DMS79 (cell line): ENCODE measurements around the gene MACROD2.

ENCODE experiments used
- DNase-seq: peaks from one replicate; lab custom pipeline; 2025; lab: John Stamatoyannopoulos, UW

MACROD2 gene

GRCh38 chr20:14761903-14762302, 766.6 kb downstream of the MACROD2 start:
- no peak for DNase-seq

- DNase-seq = no peak
Measured at GRCh38 chr20:14764511-14765369, 769.4 kb downstream of the MACROD2 start.

- no peak for DNase-seq
Measured at GRCh38 chr20:14765370-14765701, 770.0 kb downstream of the MACROD2 start.

GRCh38 chr20:14773486-14773885, 778.2 kb downstream of the MACROD2 start:
- DNase-seq = no peak

- no peak for DNase-seq
Measured at GRCh38 chr20:14775778-14776177, 780.5 kb downstream of the MACROD2 start.

GRCh38 chr20:14777591-14777990, 782.3 kb downstream of the MACROD2 start:
- no peak for DNase-seq

- no peak for DNase-seq
Measured at GRCh38 chr20:14778096-14778495, 782.8 kb downstream of the MACROD2 start.

- no peak for DNase-seq
Measured at GRCh38 chr20:14778875-14779274, 783.6 kb downstream of the MACROD2 start.

- no peak for DNase-seq
Measured at GRCh38 chr20:14780508-14780907, 785.2 kb downstream of the MACROD2 start.

- DNase-seq = no peak
Measured at GRCh38 chr20:14782731-14783130, 787.4 kb downstream of the MACROD2 start.

- no peak for DNase-seq
Measured at GRCh38 chr20:14783766-14784165, 788.5 kb downstream of the MACROD2 start.

GRCh38 chr20:14785065-14785743, 789.9 kb downstream of the MACROD2 start:
- no peak for DNase-seq

GRCh38 chr20:14790190-14790589, 794.9 kb downstream of the MACROD2 start:
- DNase-seq = no peak

- DNase-seq = no peak
Measured at GRCh38 chr20:14790771-14791620, 795.7 kb downstream of the MACROD2 start.

GRCh38 chr20:14792915-14793314, 797.6 kb downstream of the MACROD2 start:
- no peak for DNase-seq

- DNase-seq = no peak
Measured at GRCh38 chr20:14799545-14800216, 804.4 kb downstream of the MACROD2 start.

- DNase-seq = no peak
Measured at GRCh38 chr20:14800707-14801425, 805.5 kb downstream of the MACROD2 start.

GRCh38 chr20:14801591-14802325, 806.4 kb downstream of the MACROD2 start:
- DNase-seq = no peak

GRCh38 chr20:14807224-14807623, 811.9 kb downstream of the MACROD2 start:
- no peak for DNase-seq

GRCh38 chr20:14815340-14815739, 820.0 kb downstream of the MACROD2 start:
- no peak for DNase-seq

- no peak for DNase-seq
Measured at GRCh38 chr20:14816471-14816870, 821.2 kb downstream of the MACROD2 start.
